ENCODE results near the gene LOXL3.

The LOXL3 gene

GRCh38 chr2:74537140-74537539 lies 16.6 kb downstream of the LOXL3 start:
- DNase-seq (ENCODE audit: low spot score) = no peak
- TF ChIP-seq, protein P1, sequence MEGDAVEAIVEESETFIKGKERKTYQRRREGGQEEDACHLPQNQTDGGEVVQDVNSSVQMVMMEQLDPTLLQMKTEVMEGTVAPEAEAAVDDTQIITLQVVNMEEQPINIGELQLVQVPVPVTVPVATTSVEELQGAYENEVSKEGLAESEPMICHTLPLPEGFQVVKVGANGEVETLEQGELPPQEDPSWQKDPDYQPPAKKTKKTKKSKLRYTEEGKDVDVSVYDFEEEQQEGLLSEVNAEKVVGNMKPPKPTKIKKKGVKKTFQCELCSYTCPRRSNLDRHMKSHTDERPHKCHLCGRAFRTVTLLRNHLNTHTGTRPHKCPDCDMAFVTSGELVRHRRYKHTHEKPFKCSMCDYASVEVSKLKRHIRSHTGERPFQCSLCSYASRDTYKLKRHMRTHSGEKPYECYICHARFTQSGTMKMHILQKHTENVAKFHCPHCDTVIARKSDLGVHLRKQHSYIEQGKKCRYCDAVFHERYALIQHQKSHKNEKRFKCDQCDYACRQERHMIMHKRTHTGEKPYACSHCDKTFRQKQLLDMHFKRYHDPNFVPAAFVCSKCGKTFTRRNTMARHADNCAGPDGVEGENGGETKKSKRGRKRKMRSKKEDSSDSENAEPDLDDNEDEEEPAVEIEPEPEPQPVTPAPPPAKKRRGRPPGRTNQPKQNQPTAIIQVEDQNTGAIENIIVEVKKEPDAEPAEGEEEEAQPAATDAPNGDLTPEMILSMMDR (conservative IDR thresholded peaks at IDR 0.05; ENCODE audit: low read depth) = no peak
- ChIA-PET POLR2A (ENCODE audit: low non-redundant PET) (no interaction called here), CTCF (no interaction called here)
- H3K27ac ChIP-seq = peak overlapping the region; percentile 22; the same call in 1 of the 2 replicates

DNA sequence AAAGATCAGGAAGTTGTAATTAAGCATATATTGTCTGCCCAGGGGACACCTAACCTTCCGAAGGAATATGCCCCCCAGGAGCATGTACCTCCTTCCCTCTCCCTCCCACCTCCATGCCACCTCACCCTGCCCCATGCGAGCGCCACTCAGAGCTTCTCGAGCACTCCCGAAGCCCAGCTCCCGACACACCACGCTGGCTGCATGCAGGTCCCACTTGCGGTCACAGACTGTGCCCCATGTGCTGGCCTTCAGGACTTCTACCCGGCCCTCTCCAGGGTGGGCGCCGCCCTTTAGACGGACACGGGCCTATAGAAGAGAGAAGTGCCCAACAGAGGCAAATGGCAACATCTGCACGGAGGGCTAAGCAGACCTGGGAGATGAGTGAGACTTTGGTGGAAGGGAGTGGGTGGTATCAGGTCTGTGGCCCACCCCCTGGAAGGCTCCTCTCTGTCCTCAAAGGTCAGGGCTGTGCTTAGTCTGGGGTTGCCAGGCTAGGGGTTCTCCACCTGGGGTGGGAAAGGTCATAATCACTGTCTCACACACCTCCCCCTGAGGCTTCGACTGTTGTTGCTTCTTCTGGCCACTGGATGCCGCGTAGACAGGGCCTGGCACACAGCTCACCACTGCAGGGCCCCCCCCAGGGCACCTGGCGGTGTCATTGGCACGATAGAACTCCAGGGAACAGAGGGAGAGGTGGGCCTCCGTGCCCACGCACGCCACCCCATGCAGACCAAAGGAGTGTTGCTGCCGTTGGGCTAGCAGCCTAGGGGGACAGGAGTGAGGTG lies 17.4 kb downstream of the LOXL3 start:
- TF ChIP-seq, protein P1 (conservative IDR thresholded peaks at IDR 0.05; ENCODE audit: low read depth) = no peak
- peak overlapping the region; percentile 22; the same call in 1 of the 2 replicates for H3K27ac ChIP-seq
- POLR2A ChIA-PET (ENCODE audit: low non-redundant PET) = no interaction called here
- DNase-seq (ENCODE audit: low spot score) = no peak
- CTCF ChIA-PET = no interaction called here

- no peak for DNase-seq (ENCODE audit: low spot score)
- ChIA-PET CTCF (no interaction called here), POLR2A (ENCODE audit: low non-redundant PET) (no interaction called here)
- TF ChIP-seq, protein P1 (conservative IDR thresholded peaks at IDR 0.05; ENCODE audit: low read depth) = no peak
- peak overlapping the region; percentile 10 for H3K27ac ChIP-seq
Observed at GRCh38 chr2:74535440-74535965, 18.2 kb downstream of the LOXL3 start.

- no peak for DNase-seq (ENCODE audit: low spot score)
- ChIA-PET POLR2A (ENCODE audit: low non-redundant PET) (no interaction called here), CTCF (no interaction called here)
- TF ChIP-seq, protein P1 (conservative IDR thresholded peaks at IDR 0.05; ENCODE audit: low read depth) = no peak
- peak overlapping the region; percentile 10 for H3K27ac ChIP-seq
Observed at GRCh38 chr2:74534411-74534810, 19.3 kb downstream of the LOXL3 start.

GRCh38 chr2:74533464-74533863 lies 20.3 kb downstream of the LOXL3 start:
- no peak overlapping the region for H3K27ac ChIP-seq
- POLR2A ChIA-PET (ENCODE audit: low non-redundant PET) = no interaction called here
- CTCF ChIA-PET = interaction anchor here (2.1 kb wide), 1 partner anchor 198 kb away, joined by 5 read pairs; no protein-coding TSS in a partner anchor
- TF ChIP-seq, protein P1 (conservative IDR thresholded peaks at IDR 0.05; ENCODE audit: low read depth) = no peak
- no peak for DNase-seq (ENCODE audit: low spot score)

- POLR2A ChIA-PET (ENCODE audit: low non-redundant PET) = no interaction called here
- no peak overlapping the region for H3K27ac ChIP-seq
- DNase-seq (ENCODE audit: low spot score) = no peak
- CTCF ChIA-PET = interaction anchor here (0.6 to 4.3 kb wide), 20 partner anchors 9 to 197 kb away, joined by 3 to 41 read pairs (median 4); partner anchors contain the start of genes CCDC142, INO80B, PCGF1 and TTC31
- TF ChIP-seq, protein P1 (conservative IDR thresholded peaks at IDR 0.05; ENCODE audit: low read depth) = peak; percentile 40
Observed at GRCh38 chr2:74532222-74532621, 21.5 kb downstream of the LOXL3 start.
